ENCODE data around the gene FYCO1.
"Not testable (repeated sequence)": the region's sequence is repeated elsewhere in the genome, so short reads cannot be mapped to it uniquely, and the experiment has no call there.

The FYCO1 gene

GRCh38 chr3:46010519-46011113, 15.0 kb upstream of the FYCO1 start:
- DNase-seq = no peak

GRCh38 chr3:46008058-46008457, 12.4 kb upstream of the FYCO1 start:
- DNase-seq = no peak

GRCh38 chr3:46007280-46007679, 11.7 kb upstream of the FYCO1 start:
- no peak for DNase-seq

GRCh38 chr3:46006238-46007032, 10.8 kb upstream of the FYCO1 start:
- no peak for DNase-seq

DNA sequence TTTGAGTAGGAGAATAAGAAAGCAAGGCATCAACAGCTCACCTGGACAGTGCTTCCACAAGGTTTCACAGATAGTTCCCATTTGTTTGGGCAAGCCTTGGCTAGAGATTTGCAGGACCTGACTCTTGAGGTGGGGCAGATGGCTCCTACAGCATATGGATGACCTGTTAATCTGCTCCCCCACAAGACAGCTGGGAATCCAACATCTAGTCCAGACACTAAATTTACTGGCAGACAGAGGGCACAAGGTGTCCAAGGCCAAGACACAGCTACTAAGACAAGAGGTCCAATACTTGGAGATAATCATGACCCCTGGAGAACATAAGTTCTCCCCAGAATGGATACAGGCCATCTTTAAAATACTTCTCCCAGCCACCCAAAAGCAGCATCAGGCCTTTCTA, 8.1 kb upstream of the FYCO1 start:
- not testable (repeated sequence) for DNase-seq

DNA sequence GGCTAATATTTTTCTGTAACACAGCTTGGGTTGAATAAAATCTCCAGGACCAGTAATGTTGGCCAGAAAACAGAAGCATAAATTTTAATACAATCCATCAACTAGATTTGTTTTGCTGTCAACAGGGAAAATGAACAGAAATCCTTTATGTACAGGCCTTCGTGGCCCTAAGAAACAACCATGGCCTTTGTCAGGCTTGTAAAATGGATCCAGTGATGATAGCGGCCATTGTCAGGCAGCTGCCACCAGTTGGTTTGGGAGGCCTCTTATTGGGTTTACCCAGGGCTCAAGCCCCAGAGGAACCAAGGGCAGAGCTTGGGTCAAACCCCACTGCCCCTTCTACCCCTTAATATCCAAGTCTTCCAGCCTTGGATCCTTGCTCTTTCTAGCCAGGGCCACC, 5.6 kb upstream of the FYCO1 start:
- peak in 11 of 56 donors; percentile 3 to 24 (median 7) for DNase-seq

- no peak for DNase-seq
Measured at GRCh38 chr3:45997942-45998341, 2.3 kb upstream of the FYCO1 start.

DNA sequence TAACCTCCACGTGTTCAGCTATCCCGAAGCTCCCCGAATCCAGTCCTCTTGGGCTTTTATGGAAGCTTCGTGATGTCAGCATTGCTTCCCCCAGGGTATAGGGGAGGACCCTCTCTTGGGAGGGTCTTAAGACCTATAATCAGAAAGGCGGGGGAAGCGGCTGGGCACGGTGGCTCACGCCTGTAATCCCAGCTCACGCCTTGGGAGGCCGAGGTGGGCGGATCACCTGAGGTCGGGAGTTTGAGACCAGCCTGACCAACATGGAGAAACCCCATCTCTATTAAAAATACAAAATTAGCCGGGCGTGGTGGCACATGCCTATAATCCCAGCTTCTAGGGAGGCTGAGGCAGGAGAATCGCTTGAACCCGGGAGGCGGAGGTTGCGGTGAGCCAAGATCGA, 1.9 kb upstream of the FYCO1 start:
- not testable (repeated sequence) for DNase-seq

- peak in 2 of 56 donors; percentile 19 to 37 for DNase-seq
Measured at GRCh38 chr3:45994419-45995235, 997 bp downstream of the FYCO1 start.

DNA sequence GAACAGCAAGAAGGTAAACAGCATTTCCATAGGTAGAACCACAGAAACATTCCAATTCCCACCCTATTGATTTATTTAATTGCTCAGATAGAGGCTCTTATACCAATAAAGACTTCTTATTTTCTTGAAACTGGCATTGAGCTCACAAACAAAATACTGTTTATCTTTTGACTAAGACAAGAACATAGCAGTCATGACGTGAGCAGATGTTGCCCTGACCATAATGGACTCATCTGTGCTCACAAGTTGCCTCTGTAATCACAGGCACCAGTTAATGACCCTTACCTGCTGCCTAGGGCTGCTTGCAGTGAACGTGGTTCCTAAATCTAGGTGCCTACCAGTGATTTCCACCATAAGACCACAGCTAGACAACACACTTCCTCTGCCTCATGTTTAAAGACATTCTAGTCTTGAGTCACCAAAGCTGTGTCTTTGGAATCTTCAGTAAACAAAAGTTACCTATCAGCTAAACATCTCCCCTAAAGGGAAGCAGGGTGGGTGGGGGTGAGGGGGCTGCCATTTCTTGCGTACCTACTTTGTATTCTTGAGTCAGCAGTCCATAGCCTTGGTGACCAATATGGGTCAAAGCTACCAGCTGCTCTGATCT, 2.1 kb downstream of the FYCO1 start:
- no peak for DNase-seq

GRCh38 chr3:45992821-45993221, 2.8 kb downstream of the FYCO1 start:
- DNase-seq = no peak

GRCh38 chr3:45992133-45992729, 3.4 kb downstream of the FYCO1 start:
- DNase-seq = no peak

GRCh38 chr3:45991341-45991740, 4.3 kb downstream of the FYCO1 start:
- no peak for DNase-seq

- no peak for DNase-seq
Measured at GRCh38 chr3:45990181-45990580, 5.4 kb downstream of the FYCO1 start.

DNA sequence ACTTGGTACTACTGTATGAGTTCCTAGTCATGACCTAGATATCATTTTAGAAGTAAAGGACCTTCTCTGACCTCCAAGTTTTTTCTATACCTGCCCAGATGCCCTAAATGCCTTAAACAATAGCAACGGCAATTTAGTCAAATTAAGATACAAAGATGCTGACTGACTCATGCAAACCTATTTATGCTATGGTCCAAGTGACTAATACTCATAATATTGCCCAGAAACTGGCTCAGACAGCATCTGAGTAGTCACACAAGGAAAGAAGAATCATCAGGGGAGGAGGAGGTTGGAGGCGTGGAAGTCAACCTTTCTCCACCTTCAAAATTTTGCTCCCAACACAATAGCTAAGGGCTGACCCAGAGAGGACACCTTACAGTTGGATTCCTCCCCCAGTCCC, 6.8 kb downstream of the FYCO1 start:
- no peak for DNase-seq

GRCh38 chr3:45988362-45988761, 7.3 kb downstream of the FYCO1 start:
- no peak for DNase-seq

GRCh38 chr3:45987368-45988291, 8.0 kb downstream of the FYCO1 start:
- peak in 38 of 56 donors; percentile 6 to 66 (median 34) for DNase-seq

DNA sequence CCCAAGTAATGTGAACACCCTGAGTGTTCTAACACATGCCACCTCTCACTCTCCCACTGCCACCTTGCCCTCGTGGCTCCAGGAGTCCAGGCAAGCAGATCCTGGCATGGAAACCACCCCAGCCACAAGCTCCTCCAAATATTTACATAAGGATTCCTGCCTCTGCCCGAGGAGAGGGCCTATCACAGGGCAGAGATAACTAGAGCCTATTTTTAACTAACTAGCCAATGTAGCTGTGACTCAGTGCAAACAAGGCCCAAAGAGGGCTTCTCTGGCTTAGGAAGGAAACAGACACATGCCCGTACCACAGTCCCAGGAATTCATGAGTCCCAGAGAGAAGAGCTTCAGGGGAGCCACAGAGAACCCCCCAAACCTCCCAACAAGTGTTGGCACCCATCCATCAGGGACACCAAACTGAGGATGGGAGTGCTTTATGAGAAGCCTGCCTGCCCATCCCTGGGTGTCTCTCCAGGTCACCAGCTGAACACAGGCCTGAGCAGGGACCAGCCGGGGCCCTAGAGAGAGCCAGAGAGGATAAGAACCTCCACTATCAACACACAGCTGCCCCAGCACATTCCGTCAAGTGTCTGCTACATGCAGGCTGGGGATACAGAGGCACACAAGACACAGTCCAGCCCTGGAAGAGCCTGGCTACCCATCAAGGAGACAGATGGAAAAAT, 9.2 kb downstream of the FYCO1 start:
- no peak for DNase-seq

- DNase-seq = no peak
Measured at GRCh38 chr3:45985532-45986302, 9.9 kb downstream of the FYCO1 start.
